ENCODE results near the gene BAIAP2.

DNA sequence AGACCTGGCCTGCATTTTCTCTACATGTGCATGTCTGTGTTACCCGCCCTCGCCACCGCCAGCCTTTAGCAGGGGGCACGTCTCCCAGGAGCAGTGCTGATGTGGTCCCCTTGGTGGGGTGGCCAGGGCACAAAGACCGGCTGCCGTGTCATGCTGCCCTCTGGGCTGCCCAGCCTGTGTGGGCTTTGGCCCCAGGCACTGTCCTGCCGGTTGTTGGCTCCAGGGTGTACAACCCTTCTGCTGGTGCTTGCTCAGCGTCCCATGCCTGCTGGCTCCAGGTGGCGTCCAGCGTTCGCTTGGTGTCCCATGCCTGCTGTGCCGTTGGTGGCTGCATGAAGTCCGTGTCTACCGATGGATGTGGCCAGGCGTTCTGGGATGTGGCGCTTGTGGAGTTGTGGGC, 4.1 kb downstream of the BAIAP2 start:
- no peak for TF ChIP-seq CTCF (IDR thresholded peaks at IDR 0.05)
- no peak for TF ChIP-seq POLR2AphosphoS5 (IDR thresholded peaks at IDR 0.05)
- TF ChIP-seq EP300 (IDR thresholded peaks at IDR 0.05), result no peak
